ENCODE measurements around the gene SMIM11.
"Not testable (repeated sequence)": the region's sequence is repeated elsewhere in the genome, so short reads cannot be mapped to it uniquely, and the experiment has no call there.

SMIM11 gene

GRCh38 chr21:34383138-34383537, 7.8 kb downstream of the SMIM11 start:
- not testable (repeated sequence) for H3K27me3 ChIP-seq (ENCODE audit: insufficient read depth, low read length); H3K36me3 ChIP-seq (ENCODE audit: insufficient read depth, low read depth, low read length); H3K9me3 ChIP-seq (ENCODE audit: insufficient read depth, low read depth, low read length); H3K27ac ChIP-seq (ENCODE audit: low read length); H3K9ac ChIP-seq (ENCODE audit: low read depth, low read length); H3K4me3 ChIP-seq (ENCODE audit: low read length); H3K4me1 ChIP-seq (ENCODE audit: insufficient read depth, low read length)

GRCh38 chr21:34383724-34384415, 8.6 kb downstream of the SMIM11 start:
- H3K9ac ChIP-seq (ENCODE audit: low read depth, low read length); H3K4me1 ChIP-seq (ENCODE audit: insufficient read depth, low read length); H3K9me3 ChIP-seq (ENCODE audit: insufficient read depth, low read depth, low read length); H3K36me3 ChIP-seq (ENCODE audit: insufficient read depth, low read depth, low read length); H3K4me3 ChIP-seq (ENCODE audit: low read length); H3K27me3 ChIP-seq (ENCODE audit: insufficient read depth, low read length); H3K27ac ChIP-seq (ENCODE audit: low read length): not testable (repeated sequence)

DNA sequence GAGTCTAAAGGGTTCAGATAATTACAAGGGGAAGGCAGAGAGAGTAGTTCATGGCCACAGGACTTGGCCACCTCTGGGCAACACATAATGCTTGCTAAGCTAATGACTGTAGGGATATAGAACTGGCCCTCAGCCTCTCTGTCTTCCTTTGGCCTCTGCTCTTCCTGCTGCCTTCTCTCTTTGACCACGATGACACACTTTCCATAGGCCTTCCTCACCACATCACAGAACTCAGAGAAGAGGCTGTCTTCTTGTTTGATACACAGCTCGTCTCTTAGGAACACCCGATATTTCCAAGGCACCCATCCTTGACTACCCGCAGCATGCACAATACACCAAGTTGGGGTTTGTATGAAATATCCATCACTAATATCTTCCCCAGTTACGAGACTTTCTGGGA, 25.2 kb downstream of the SMIM11 start:
- H3K9me3 ChIP-seq (ENCODE audit: insufficient read depth, low read depth, low read length); H3K9ac ChIP-seq (ENCODE audit: low read depth, low read length); H3K4me1 ChIP-seq (ENCODE audit: insufficient read depth, low read length); H3K36me3 ChIP-seq (ENCODE audit: insufficient read depth, low read depth, low read length); H3K27ac ChIP-seq (ENCODE audit: low read length); H3K27me3 ChIP-seq (ENCODE audit: insufficient read depth, low read length); H3K4me3 ChIP-seq (ENCODE audit: low read length): not testable (repeated sequence)

GRCh38 chr21:34404742-34405141, 29.4 kb downstream of the SMIM11 start:
- not testable (repeated sequence) for H3K4me1 ChIP-seq (ENCODE audit: insufficient read depth, low read length); H3K36me3 ChIP-seq (ENCODE audit: insufficient read depth, low read depth, low read length); H3K27me3 ChIP-seq (ENCODE audit: insufficient read depth, low read length); H3K27ac ChIP-seq (ENCODE audit: low read length); H3K9ac ChIP-seq (ENCODE audit: low read depth, low read length); H3K4me3 ChIP-seq (ENCODE audit: low read length); H3K9me3 ChIP-seq (ENCODE audit: insufficient read depth, low read depth, low read length)

- not testable (repeated sequence) for H3K9ac ChIP-seq (ENCODE audit: low read depth, low read length); H3K27ac ChIP-seq (ENCODE audit: low read length); H3K4me3 ChIP-seq (ENCODE audit: low read length); H3K4me1 ChIP-seq (ENCODE audit: insufficient read depth, low read length); H3K36me3 ChIP-seq (ENCODE audit: insufficient read depth, low read depth, low read length); H3K27me3 ChIP-seq (ENCODE audit: insufficient read depth, low read length); H3K9me3 ChIP-seq (ENCODE audit: insufficient read depth, low read depth, low read length)
Measured at GRCh38 chr21:34405686-34406085, 30.4 kb downstream of the SMIM11 start.

DNA sequence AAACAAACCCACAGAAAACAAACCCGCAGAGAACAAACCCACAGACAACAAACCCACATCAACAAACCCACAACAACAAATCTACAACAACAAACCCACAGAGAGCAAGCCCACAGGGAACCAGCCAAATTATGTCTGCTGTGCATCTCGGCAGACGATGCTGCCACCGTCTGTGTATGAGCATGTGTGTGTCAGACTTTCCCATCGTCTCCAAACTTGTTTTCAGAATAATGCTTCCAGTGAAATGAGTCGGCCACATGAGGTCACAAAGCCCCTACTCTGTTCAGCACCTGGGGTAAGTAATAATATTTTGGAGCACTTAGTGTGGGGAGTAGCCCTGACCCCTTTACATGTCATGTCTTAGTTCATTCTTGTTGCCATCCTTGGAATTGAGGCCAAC, 30.8 kb downstream of the SMIM11 start:
- not testable (repeated sequence) for H3K9me3 ChIP-seq (ENCODE audit: insufficient read depth, low read depth, low read length); H3K36me3 ChIP-seq (ENCODE audit: insufficient read depth, low read depth, low read length); H3K4me3 ChIP-seq (ENCODE audit: low read length); H3K9ac ChIP-seq (ENCODE audit: low read depth, low read length); H3K27me3 ChIP-seq (ENCODE audit: insufficient read depth, low read length); H3K27ac ChIP-seq (ENCODE audit: low read length); H3K4me1 ChIP-seq (ENCODE audit: insufficient read depth, low read length)

GRCh38 chr21:34406676-34407075, 31.4 kb downstream of the SMIM11 start:
- not testable (repeated sequence) for H3K27ac ChIP-seq (ENCODE audit: low read length); H3K9ac ChIP-seq (ENCODE audit: low read depth, low read length); H3K4me3 ChIP-seq (ENCODE audit: low read length); H3K27me3 ChIP-seq (ENCODE audit: insufficient read depth, low read length); H3K9me3 ChIP-seq (ENCODE audit: insufficient read depth, low read depth, low read length); H3K4me1 ChIP-seq (ENCODE audit: insufficient read depth, low read length); H3K36me3 ChIP-seq (ENCODE audit: insufficient read depth, low read depth, low read length)

DNA sequence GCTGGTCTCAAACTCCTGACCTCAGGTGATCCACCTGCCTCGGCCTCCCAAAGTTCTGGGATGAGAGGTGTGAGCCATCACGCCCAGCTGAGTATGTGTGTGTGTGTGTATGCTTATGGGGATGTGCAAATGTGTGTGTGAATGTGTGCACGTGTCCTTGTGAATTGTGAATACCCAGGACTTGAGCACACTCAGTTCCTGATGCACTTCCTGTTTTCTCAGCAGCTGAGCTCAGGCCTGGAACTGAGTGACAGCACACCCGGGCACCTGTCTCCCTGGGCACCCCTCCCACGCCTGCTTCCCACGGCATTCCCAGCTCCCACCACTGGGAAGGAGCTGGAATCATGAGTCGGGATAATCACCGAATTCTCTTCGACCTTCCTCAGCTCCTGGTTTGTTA, 32.0 kb downstream of the SMIM11 start:
- not testable (repeated sequence) for H3K27ac ChIP-seq (ENCODE audit: low read length); H3K4me1 ChIP-seq (ENCODE audit: insufficient read depth, low read length); H3K4me3 ChIP-seq (ENCODE audit: low read length); H3K9ac ChIP-seq (ENCODE audit: low read depth, low read length); H3K9me3 ChIP-seq (ENCODE audit: insufficient read depth, low read depth, low read length); H3K36me3 ChIP-seq (ENCODE audit: insufficient read depth, low read depth, low read length); H3K27me3 ChIP-seq (ENCODE audit: insufficient read depth, low read length)

GRCh38 chr21:34417448-34418077, 42.3 kb downstream of the SMIM11 start:
- H3K9me3 ChIP-seq (ENCODE audit: insufficient read depth, low read depth, low read length); H3K27ac ChIP-seq (ENCODE audit: low read length); H3K4me1 ChIP-seq (ENCODE audit: insufficient read depth, low read length): not testable (repeated sequence)

DNA sequence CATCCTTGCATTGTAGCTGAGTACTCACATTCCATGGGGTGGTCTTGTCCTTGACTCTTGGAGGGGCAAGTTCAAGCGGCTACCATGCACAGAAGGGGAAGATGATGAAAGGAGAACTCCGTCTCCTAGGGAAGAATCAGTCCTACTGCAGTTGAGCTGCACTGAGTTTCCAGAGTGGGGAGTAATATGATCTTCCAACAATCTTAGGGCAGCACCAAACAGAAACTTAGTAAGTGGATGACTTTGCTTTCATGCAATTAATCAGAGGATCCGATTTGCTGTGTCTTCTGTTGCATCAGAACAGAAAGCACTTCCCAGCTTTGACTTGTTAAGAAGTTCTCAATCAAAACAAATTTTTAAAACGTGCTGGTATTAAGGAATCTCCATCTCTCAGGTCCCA, 48.5 kb downstream of the SMIM11 start, which contains the start of gene SMIM34:
SMIM34 (minus strand) TSS at position 147 of the 400 bp plus-strand sequence; CDS start at position 35, 112 bp downstream.
- not testable (repeated sequence) for H3K36me3 ChIP-seq (ENCODE audit: insufficient read depth, low read depth, low read length); H3K9me3 ChIP-seq (ENCODE audit: insufficient read depth, low read depth, low read length); H3K4me3 ChIP-seq (ENCODE audit: low read length); H3K4me1 ChIP-seq (ENCODE audit: insufficient read depth, low read length); H3K27me3 ChIP-seq (ENCODE audit: insufficient read depth, low read length); H3K9ac ChIP-seq (ENCODE audit: low read depth, low read length); H3K27ac ChIP-seq (ENCODE audit: low read length)

More at GRCh38 chr21:34417448-34418077, 42.3 kb downstream of the SMIM11 start:
- not testable (repeated sequence) for H3K9ac ChIP-seq (ENCODE audit: low read depth, low read length); H3K27me3 ChIP-seq (ENCODE audit: insufficient read depth, low read length); H3K36me3 ChIP-seq (ENCODE audit: insufficient read depth, low read depth, low read length); H3K4me3 ChIP-seq (ENCODE audit: low read length)

GRCh38 chr21:34427339-34427738, 52.0 kb downstream of the SMIM11 start:
- not testable (repeated sequence) for H3K27ac ChIP-seq (ENCODE audit: low read length); H3K27me3 ChIP-seq (ENCODE audit: insufficient read depth, low read length); H3K36me3 ChIP-seq (ENCODE audit: insufficient read depth, low read depth, low read length); H3K4me3 ChIP-seq (ENCODE audit: low read length); H3K4me1 ChIP-seq (ENCODE audit: insufficient read depth, low read length); H3K9me3 ChIP-seq (ENCODE audit: insufficient read depth, low read depth, low read length); H3K9ac ChIP-seq (ENCODE audit: low read depth, low read length)

DNA sequence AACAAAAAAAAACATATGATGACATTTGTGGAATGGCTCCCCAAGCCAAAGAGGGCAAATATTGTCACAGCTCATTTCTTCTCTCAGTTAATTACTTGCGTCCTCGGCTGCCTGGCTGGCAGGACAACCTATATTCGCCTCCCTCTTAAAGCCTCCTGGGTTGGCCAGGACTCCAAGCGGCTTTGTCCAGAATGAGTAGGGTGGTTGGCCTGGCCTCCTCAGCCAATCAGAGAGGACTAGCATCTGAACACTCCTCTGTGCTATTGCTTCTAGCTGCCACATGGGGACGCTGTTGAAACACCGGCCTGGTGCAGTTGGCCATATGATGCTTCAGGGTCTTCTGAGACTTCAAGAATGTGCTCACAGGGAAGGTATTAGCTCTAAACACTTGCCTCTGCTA, 53.1 kb downstream of the SMIM11 start:
- H3K36me3 ChIP-seq (ENCODE audit: insufficient read depth, low read depth, low read length); H3K9me3 ChIP-seq (ENCODE audit: insufficient read depth, low read depth, low read length); H3K9ac ChIP-seq (ENCODE audit: low read depth, low read length); H3K4me3 ChIP-seq (ENCODE audit: low read length); H3K27ac ChIP-seq (ENCODE audit: low read length); H3K4me1 ChIP-seq (ENCODE audit: insufficient read depth, low read length); H3K27me3 ChIP-seq (ENCODE audit: insufficient read depth, low read length): not testable (repeated sequence)

Measured in iPS-20b (cell line).